Islet of Langerhans (tissue), 1 donor: Measurements from ENCODE around the gene CAMKV.
"Not testable (repeated sequence)": the region's sequence is repeated elsewhere in the genome, so short reads cannot be mapped to it uniquely, and the experiment has no call there.

ENCODE experiments used
- FAIRE-seq: peaks from one replicate; lab custom pipeline; 2011; peaks lifted over from hg19 to GRCh38; lab: Jason Lieb, UNC

CAMKV gene

DNA sequence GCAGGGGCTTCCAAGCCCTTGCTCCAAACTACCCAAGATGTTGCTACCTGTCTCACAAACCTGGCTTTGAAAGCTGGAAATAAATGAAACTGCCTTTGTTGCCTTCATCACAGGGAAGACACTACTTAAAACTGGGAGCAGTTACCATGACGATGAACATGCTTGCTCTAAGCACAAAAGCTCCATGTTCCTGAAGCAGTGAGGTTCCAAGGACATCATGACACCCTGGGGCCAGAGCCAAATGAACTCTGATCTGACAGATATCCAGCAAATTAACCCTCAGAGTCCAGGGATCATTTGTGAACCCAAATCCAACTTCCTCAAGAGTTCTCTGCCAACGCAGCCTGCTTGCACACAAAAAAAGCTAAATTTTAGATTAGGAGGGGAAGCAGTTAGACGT lies 24.0 kb downstream of the CAMKV start:
- FAIRE-seq: no peak

DNA sequence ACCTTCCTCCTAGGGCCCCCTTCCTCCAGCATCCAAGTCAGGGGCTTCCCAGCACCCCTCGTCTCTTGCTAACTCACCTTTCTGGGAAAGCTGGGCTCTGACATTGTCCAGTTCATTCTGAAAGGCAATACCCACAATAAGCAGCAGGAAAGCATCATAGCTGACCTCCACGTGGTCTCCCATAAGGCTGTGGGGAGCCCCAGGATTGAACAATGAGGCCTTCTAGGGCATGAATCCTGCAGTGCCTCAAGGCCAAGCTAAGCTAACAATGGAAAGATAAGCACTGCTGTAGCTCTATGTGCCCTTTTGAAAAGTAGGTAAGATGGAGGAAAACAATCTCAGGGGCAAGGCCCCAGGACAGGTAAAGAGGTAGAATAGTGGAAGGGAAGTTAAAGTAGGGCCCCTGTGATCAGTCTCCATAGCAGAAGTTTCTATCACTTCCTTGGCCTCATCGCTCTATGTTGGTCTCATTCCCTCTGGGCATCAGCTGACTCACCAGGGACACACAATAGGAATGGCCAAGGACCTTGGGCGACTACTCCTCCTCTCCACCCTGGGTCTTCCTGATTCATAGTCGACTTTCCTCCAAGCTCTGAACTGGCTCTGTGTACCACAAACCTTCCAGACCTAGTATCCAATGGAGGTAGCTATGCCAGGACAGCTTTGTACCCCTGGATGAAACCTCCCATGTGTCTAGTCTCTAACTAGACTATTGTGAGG lies 25.1 kb downstream of the CAMKV start:
- FAIRE-seq: no peak

DNA sequence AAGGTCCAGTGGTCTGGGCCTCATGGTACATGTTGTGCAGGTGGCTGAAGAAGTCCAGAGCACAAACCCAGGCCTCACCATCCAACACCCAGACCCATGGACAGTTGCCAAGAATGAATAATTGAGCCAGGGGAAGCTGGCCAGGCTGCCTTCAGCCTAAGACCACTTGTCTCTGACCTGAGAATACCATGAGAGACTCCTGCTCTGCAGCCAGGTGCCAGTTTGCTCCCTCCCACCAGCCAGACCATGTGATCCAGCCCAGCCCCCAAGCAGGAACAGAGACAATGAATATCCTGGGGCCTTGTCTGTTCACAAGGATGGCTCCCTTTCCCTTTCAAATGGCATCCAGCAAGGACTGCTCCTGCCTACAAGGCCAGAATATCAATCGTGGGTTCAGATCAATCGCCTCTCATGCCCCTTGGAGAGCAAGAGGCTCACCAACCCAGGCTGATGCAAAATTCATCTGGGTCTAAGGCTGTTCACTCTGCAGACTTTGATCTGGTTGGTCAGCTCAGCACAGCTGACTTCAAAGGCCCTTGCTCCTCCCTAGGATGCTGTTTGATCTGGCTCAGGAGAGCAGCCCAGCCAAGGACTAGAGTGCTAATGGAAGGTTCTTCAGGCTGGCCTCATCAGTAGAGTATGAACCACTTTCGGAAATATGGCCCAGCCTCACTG lies 26.7 kb downstream of the CAMKV start:
- no peak for FAIRE-seq

DNA sequence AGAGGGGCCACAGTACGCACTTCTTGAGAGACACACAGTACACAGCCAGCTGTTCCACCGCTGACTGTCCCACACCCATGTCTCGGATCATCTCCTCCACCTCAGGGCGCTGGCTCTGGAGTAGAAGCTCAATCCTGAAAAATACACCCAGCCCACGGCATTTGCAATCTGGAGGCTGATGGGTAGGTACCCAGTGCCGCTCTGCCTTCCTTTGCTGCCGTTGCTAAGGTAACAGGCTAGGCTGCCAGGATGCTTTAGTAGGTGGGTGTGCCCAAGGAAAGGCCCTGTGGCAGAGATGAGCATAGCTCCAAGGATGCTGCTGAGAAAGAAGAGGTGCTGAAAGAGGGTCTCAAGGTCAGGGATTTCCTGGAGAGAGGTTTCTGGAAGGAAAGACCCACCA lies 27.9 kb downstream of the CAMKV start:
- no peak for FAIRE-seq

DNA sequence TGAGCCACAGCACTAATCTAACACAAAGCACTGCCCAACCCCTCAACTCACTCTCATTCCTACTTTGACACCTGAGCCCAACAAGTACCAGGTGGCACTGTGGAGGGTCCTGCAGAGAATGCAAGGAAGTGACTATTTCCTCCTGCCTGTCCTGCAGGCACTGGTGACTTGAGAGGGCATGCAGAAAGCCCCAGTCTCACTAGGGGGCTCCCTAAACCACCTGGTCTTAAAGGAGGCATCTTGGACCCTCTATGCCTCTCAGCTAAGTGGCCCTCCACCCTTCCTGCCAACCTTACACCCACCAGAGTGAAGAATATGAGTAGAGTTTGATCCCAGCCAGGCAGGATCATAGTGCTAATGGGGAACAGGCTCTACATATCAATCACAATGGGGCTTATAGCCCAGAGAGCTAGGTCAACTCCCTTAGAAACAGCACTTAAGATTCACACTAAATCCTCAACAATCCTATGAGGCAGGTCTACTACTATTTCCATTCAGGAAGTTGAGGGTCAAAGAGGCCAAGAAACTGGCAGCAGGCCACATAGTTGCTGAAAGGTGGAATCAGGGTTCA lies 28.5 kb downstream of the CAMKV start:
- FAIRE-seq: no peak

DNA sequence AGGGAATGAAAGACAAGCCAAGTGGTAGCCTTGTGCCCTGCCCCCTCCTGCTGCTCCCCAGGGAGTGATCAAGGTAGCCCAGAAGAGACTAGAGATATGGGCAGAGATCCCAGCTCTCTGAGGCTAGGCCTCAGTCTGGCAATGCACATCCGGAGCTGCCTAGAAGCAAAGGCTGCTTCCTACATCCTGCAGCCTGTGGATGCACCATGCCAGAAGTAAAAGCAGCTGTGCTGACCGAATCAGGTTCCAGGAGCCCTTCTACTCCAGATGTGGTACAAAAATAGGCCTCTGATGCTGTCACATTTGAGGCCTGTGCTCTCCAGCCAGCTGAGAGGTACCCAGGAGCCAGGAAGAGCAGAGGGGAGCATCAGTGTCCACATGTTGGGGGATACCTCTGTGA lies 29.3 kb downstream of the CAMKV start:
- FAIRE-seq: no peak

DNA sequence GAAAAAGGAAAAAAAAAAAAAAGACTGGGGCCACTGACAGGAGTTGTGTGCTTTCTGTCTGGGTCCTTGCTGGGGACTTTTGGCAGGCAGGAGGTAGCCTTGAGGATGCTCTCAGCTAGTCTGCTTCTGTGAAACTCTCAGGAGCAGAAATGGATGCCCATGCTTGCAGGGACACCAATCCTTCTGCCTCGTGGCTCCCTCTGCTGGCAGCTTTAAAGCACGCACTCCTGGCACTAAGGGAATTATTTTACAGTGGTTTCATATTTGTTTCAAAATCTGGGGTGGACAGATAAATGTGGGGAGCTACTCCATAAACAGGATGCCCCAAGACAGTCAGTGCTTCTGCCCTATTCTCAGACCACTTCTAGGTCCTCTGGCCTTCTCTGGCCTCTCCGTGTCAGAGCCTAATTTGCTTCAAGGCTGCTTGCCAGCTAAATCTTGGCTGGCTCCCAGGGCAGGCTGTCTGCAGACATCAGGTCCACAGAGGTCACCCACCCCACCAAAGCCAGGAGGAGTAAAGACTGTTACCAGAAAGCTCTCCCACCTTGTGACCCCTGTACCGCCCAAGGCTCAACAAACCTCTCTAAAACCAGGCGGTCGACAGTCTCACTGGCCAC lies 30.4 kb downstream of the CAMKV start:
- FAIRE-seq: peak; percentile 93

DNA sequence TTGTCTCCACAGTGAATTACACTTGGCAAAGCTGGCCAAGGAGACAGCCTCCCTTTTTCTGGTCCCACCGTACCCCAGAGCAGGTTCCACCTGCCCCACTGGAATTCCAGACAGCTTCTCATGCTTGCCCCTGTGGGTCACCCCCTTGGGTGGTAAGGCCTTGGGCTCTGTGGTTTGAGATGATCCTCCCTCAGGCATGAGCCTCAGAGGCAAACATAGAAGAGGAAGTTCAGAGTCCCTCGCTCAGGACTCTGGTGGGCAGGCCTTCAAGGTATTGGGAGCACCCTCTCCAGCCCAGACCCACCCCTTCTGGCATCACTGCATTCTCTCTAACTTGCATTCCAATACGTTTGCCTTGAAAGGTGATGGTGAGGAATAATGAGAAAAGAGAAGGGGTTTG lies 38.4 kb downstream of the CAMKV start:
- no peak for FAIRE-seq

DNA sequence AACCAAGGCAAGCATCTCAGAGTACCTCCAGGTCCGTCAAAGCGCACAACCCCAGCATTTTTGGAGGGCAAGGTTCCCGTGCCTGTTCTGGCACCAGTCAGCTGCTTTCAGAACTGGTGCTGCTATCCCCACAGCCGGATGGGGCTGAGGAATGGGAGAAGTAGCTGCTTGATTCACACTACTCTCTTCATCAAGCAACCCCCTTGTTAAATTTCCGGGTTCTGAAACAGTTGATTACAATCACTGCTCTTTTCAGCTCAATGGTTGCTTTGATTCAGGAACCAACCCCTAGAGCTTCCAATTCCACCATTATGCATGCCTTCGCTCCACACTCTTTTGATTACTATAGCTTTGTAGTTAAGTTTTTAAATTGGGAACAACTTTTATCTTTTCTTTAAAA lies 43.7 kb downstream of the CAMKV start:
- FAIRE-seq: no peak

DNA sequence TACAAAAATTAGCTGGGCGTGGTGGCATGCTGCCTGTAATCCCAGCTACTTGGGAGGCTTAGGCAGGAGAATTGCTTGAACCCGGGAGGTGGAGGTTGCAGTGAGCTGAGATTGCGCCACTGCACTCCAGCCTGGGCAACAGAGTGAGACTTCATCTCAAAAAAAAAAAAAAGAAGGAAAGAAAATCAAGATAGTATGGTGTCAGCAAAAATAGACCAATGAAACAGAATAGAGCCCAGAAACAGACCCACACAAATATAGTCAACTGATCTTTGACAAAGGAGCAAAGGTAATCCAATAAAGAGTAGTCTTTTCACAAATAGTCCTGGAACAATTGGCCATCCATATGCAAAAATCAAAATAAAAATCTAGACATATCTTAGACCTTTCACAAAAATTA lies 46.6 kb downstream of the CAMKV start:
- not testable (repeated sequence) for FAIRE-seq

DNA sequence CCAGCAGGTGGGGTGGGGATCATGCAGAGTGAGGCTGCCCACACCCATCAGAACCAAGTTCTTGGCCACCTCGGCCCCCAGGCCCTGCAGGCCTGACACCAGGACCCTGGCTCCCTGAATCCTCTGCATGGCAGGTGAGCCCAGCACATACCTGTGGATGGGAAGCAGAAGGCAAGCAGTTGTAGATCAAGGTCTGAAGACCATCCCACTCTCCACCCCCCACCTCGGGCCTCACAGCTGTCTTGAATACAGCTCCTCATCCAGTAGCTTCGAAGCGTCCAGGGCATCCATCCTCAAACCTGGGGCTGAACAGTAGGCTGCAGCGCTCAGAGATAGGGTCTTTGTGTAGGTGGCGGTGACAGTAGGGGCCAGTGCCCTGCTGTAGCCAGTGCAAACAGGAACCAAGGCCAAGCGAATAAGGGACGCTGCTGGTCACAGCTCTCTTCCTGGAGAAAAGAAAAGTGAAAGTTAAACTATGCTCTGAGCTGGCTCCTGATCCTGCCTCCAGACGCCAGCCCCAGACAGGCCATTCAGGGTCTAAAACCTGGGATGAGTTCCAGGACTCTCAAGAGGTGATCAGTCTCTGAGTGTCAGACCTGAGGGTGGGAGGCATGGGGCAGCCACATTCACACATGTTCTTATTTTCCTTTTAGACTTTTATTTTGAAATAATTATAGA lies 56.1 kb downstream of the CAMKV start, which contains the start of gene UBA7:
Gene UBA7 (minus strand): TSS at position 457 of the 678 bp plus-strand sequence. CDS start 166 bp downstream, at position 291.
- no peak for FAIRE-seq

DNA sequence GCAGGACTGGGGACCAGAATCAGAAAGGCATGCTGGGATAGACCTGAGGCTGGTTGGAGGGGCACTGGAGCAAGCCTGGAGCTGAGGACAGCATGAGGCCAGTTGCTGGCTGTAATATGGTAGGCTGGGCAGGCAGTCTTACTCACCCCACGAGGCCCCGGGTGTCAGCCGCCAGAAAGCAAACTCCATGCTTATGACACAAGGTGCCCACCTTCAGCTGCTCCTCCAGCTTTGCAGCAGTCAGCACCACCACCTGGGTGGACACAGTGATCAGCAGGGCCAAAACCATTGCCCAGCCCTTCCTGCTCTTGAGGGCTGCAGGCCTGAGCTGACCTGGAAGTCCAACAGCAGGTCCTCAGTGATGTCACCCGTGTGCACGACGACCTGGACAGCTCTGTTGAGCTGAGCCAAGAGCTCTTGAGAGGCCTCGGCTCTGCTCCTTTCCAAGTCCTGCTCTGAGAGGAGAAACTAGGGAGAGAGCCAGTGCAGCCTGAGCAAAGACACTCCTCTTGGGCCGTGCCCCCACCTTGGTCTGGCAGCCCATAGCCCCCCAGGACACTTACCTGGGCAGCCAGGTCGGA lies 56.7 kb downstream of the CAMKV start:
- FAIRE-seq: no peak
